ENCODE results near the gene CHD5. TPM values are rescaled to one million over a fixed set of nuclear protein-coding genes. Genes with fewer than 3 reads are reported as not detected.

Gene CHD5
- total and polyA plus RNA-seq, 12 donors: 0.07 to 56.5 (median 2.1) TPM; not detected in 2

- Histone ChIP-seq H3K4me3 (no peak overlapping the region), H3K4me1 (replicated peaks in 1 of 2) (peaks cover 0 to 4% of the 10 kb centered on the region in 2 donors), H3K36me3 (replicated peaks in 1 of 2) (no peaks in the 10 kb centered on the region), H3K27me3 (no peaks in the 10 kb centered on the region), H3K27ac (no peak overlapping the region), H3K9me3 (replicated peaks in 1 of 3) (no peaks in the 10 kb centered on the region)
- no peak for TF ChIP-seq POLR2A (IDR thresholded peaks at IDR 0.05)
- no peak for TF ChIP-seq CTCF (IDR thresholded peaks at IDR 0.05)
- intact Hi-C loops (cut with DNase I): no loop called here
- 79 to 100% (median 90%) methylated on average over 2 to 12 of the region's 12 CpGs for WGBS, 4 donors
- DNase-seq: no peak
These were observed 55.8 kb downstream of the CHD5 start for GRCh38 chr1:6124341-6124740.

- no peaks in the 10 kb centered on the region for H3K27me3 ChIP-seq
- H3K4me1 ChIP-seq (replicated peaks in 1 of 2): peaks cover 0 to 4% of the 10 kb centered on the region in 2 donors
- no peaks in the 10 kb centered on the region for H3K36me3 ChIP-seq (replicated peaks in 1 of 2)
- no peaks in the 10 kb centered on the region for H3K9me3 ChIP-seq (replicated peaks in 1 of 3)
- TF ChIP-seq CTCF (IDR thresholded peaks at IDR 0.05) (no peak), POLR2A (IDR thresholded peaks at IDR 0.05) (no peak)
- DNase-seq: no peak
- H3K27ac ChIP-seq: no peak overlapping the region
- 71 to 86% (median 74%) methylated on average over 1 to 10 of the region's 10 CpGs for WGBS, 4 donors
- intact Hi-C loops (cut with DNase I): no loop called here
- H3K4me3 ChIP-seq: no peak overlapping the region
These were observed 56.3 kb downstream of the CHD5 start for GRCh38 chr1:6123816-6124215.

- intact Hi-C loops (cut with DNase I): no loop called here
- Histone ChIP-seq H3K9me3 (replicated peaks in 1 of 3) (no peaks in the 10 kb centered on the region), H3K4me3 (no peak overlapping the region), H3K27me3 (no peaks in the 10 kb centered on the region), H3K36me3 (replicated peaks in 1 of 2) (no peaks in the 10 kb centered on the region), H3K27ac (no peak overlapping the region), H3K4me1 (replicated peaks in 1 of 2) (peaks cover 0 to 4% of the 10 kb centered on the region in 2 donors)
- no peak for TF ChIP-seq POLR2A (IDR thresholded peaks at IDR 0.05)
- no peak for TF ChIP-seq CTCF (IDR thresholded peaks at IDR 0.05)
- DNase-seq: peak in 1 of 7 donors; percentile 4
- 52 to 78% (median 75%) methylated on average over 7 of the region's 7 CpGs for WGBS, 4 donors
These were observed 57.0 kb downstream of the CHD5 start for GRCh38 chr1:6123083-6123482.

GRCh38 chr1:6121651-6122370, 58.3 kb downstream of the CHD5 start:
- H3K36me3 ChIP-seq (replicated peaks in 1 of 2): no peaks in the 10 kb centered on the region
- no peak overlapping the region for H3K4me3 ChIP-seq
- 83 to 94% (median 91%) methylated on average over 12 to 17 of the region's 17 CpGs for WGBS, 4 donors
- TF ChIP-seq POLR2A (IDR thresholded peaks at IDR 0.05) (no peak), CTCF (IDR thresholded peaks at IDR 0.05) (no peak)
- no peaks in the 10 kb centered on the region for H3K9me3 ChIP-seq (replicated peaks in 1 of 3)
- no peaks in the 10 kb centered on the region for H3K4me1 ChIP-seq (replicated peaks in 1 of 2)
- no peak for DNase-seq
- H3K27ac ChIP-seq: no peak overlapping the region
- no peaks in the 10 kb centered on the region for H3K27me3 ChIP-seq
- intact Hi-C loops (cut with DNase I): no loop called here

Measured in adrenal gland (tissue), 12 donors.